CD1c-positive myeloid dendritic cell (primary cell): ENCODE measurements around the gene BPIFB1.

ENCODE experiments used
- DNase-seq: peaks from one replicate; pipeline ENCODE4 v3.0.0-alpha.2; 2016; ENCODE audit errors: extremely low spot score

The BPIFB1 gene

DNA sequence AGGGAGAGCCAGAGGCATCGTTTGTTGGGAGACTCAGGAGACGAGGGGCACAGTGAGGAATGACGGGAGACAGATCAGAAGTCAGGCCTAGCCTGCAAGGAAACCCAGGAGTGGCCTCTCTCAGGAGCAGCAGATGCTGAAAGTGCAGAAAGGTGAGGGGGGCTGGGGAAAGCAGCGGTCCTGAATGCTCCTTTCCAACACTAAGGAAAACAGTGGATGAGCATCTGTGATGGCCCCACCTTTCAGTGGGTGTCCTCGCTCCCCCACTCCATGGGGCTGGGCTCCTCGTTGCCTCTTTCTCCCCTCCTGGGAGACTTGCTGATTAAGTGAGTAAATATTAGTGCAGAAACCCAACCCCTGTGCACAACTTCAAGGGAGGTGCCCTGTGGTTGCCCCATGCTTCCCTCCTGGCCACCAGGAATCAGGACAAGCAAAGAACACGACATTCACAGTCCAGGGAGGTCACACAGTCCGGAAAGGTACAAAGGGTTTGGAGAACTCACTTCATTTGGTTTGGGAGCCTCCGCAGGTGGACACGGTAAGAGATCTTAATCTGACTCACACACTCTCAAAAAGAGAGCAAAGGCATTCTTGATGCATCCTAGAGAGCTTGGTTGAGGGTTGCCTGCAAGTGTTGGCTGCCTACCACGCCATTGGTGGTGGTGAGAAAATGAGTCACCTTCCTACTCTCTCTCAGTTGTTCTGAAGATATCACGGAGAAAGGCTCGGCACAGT lies 9.7 kb upstream of the BPIFB1 start:
- DNase-seq = no peak

DNA sequence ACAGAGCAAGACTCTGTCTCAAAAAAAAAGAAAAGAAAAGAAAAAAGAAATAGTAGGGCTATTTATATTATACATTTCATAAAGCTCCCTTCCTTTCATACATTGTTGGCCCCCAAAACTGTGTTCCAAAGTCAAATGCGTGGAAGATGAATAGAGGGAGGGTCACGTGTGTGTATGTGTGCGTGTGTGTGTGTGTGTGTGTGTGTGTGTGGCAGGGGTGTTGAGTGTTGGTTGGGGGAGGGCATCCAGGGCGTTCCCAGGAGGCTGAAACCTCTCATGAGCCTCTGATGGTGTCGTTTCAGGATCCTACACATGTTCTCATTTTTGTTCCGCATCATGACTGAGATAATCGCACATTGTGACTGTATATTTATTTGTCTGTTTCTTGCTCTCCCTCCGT lies 7.8 kb upstream of the BPIFB1 start:
- DNase-seq = no peak

DNA sequence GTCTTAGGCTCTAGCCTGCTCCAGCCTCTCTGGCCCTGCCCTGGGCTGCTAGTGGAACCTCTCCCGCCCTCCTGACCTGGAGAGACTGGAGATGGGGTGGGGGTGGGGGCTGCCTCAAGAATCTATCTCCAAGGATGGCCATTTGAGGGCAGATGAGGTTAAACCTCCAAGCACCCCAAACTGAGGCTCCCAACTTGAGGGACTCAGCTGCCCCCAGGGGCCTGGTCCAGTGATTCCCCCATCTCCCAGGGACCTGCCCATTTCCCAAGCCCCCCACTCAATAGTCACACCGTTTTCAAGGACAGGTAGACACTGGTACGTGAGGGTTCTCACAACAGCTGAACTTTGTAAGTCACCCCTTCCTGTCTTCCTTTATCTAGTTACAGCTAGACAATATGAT lies 7.1 kb upstream of the BPIFB1 start:
- DNase-seq = no peak

DNA sequence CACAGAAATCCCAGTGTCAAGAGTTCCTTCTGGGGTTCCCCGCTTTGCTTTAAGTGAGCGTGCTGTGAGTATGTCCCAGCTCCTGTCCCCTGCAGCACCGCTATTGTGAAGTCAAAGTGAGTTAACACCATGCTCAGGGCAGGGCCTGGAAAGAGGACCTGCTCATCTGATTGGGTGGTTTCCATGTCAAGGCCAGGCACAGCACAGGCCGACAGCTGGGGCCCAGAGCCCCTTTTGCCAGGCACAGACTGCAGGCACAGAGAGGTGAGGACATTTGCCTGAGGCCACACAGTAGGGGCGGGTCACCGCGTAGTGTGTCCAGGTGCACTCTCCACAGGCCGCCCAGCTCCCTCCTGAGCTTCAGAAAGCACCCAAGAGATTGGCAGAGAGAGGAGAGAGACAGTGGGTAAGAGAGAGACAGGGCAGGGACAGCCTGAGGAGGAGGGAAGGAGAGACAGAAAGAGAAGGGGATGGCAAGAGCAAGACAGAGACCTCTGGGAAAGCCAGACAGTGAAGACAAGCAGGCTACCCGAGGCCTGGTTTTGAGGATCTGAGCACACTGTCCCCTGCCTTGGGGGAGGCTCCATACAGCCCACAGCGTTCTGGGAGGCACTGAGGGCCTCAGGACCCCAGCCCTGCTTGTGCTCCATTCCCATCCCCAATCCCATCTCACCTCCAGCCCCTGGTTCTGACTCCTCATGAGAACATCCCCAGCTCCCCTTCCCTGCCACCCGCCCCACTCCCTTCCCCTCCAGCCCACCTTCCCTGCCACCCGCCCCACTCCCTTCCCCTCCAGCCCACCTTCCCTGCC lies 6.5 kb upstream of the BPIFB1 start:
- DNase-seq = no peak

DNA sequence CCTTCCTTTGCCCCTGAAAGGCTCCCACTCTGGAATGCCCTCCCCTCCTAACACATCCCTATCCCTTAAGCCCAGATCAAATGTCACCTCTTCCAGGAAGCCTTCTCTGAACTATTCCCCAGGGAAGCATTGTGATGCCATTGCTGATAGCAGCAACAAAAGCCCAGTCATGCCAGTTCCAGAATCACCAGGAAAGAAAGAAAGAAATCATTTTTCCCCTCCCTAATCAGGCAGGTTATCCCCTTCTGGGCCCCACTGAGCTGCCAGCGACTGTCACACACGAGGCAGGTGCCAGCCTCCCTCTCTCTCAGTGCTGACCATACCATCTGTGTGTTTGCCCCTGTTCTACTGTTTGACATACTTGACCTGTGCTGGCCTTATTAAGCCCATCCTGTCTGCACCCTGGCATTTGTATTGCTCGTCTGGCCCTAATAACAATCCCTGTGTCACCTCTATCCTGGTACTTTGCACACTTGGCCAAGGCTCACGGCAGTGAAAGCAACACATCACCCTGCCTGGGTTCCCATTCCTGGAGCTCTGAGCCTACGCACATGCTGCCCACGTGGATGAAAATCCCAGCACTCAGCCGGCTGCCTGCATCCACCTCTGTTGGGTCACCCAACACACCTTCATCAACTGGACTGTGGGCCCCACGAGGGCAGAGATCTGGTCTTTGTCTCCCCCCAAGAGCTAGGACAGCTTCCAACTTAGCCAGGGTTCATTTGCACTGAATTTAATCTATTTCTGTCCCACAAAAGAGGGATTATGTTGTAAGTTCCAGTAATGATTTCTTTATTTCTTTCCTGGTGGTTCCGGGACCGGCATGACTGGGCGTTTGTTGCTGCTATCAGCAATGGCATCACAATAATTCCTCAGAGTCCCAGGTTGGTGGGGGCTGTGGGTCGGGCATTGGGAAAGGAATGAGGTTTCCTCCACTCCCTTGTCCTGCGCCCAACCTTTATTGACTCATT lies 5.3 kb upstream of the BPIFB1 start:
- no peak for DNase-seq

DNA sequence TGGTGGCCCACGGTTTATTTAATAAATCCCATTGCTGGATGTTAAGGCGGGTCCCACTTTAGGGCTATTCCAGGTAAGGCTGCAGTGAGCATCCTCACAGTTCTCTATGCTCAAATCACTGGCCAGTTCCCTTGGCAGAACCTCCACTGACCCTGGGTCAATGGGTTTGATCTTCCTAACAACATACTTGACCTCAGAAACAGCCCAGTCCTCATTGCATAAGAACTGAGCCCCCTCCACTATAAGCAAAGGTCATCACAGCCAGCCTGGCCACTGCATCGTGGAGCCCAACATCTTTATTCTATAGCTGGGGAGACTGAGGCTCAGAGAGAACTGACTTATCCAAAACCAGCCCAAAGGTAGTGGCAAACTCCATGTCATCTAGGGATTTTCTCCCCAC lies 4.3 kb upstream of the BPIFB1 start:
- no peak for DNase-seq

DNA sequence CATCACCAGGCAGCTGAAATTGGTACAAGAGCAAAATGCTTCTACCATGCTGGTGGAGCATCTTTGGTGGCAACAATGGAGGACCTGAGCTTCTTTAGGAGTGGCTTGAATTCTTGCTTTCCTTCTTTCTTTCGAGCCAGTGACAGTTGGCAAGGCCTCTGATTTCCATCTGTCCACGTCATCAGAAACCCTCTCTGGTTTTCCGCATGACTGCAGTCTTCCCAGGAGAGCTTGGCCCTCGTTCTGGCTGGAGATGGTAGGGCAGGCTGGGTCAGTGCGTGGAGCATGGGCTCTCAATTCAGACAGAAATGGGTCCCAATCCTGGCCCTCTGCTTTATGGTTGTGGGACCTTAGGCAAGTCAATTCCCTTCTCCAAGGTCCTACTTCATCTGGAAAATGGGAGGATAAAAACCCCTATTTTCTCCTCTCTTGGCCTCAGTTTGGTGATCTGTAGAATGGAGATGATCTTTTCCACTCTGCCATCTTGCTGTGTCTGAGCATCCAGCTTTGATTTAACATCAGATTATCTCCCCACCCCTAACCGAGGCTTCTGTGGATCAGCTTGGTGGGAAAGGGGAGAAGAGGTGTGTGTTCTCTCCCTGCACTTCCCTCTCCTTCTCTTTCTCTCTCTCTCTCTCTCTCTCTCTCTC lies 3.6 kb upstream of the BPIFB1 start:
- DNase-seq = no peak

DNA sequence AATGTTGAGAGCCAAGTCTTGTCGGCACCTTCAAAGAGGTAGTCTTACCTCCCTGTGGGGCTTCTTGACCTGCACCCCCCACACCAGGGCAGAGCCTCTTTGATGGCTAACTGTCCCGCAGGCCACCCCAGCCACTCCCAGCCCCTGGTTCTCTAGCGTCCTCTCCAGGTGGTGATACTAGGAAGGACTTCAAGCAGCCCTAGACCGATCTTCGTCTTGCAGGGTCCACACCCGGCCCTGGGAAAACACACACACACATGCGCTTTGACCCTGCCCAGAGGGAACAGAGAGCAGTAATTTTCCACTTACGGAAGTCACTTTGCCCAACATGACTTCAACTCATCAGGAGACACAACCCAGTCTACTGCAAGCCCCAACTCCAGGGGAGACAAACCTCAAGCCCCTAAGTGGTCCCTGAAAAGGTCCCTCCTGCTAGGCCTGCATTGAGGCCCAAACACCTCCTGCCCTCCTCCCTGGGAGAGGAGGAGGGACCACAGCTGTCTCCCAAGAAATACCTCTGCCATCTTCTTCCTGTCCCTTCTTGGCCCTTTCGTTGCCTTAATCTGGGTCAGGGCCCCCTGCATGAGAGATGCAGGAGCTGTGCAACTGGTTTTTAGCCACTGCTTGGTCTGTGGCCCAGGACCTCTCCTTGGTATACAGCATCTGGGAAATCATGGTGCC lies 2.9 kb upstream of the BPIFB1 start:
- no peak for DNase-seq

DNA sequence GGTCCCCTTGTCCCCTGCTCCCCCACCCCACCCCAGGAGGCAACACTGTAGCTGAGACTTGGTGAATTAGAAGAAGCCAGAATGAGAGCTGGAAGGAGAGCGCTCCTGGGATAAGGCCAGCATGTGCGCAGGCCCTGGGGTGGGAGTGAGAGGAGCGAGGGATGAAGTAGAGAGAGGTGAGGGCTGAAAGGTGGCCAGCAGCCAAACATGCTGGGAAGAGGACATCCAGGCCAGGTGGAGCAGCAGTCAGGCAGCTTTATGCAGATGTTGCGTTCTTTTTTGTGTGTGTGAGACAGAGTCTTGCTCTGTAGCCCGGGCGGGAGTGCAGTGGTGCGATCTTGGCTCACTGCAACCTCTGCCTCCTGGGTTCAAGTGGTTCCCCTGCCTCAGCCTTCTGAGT lies 2.2 kb upstream of the BPIFB1 start:
- no peak for DNase-seq

DNA sequence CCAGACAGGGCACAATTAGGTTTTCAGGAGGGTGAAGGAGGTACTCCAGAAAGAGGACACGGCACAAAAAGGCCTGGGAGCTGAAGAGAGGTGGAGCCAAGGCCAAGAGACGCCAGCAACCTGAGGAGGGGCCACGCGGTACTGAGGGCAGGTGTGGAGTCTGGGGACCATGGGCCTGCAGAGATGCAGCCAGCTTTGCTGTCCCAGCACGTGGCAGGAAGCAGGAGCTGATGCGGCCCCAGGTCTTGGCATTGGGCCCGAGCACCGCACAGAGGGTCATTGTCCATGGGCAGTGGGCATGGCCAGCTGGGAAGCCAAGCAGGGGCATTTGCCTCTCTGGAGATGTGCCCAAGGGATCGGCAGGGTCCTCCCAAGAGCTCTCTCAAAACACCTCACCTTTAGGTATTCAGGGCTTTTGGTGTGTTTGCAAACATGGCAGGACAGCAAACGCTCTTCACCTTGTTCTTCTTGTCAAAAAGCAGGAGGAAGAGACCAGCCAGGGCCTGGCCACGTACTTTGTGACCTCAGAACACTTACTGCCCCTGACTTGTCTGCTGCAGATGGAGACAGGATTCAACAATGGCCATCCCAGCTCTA lies 1.4 kb upstream of the BPIFB1 start:
- no peak for DNase-seq

DNA sequence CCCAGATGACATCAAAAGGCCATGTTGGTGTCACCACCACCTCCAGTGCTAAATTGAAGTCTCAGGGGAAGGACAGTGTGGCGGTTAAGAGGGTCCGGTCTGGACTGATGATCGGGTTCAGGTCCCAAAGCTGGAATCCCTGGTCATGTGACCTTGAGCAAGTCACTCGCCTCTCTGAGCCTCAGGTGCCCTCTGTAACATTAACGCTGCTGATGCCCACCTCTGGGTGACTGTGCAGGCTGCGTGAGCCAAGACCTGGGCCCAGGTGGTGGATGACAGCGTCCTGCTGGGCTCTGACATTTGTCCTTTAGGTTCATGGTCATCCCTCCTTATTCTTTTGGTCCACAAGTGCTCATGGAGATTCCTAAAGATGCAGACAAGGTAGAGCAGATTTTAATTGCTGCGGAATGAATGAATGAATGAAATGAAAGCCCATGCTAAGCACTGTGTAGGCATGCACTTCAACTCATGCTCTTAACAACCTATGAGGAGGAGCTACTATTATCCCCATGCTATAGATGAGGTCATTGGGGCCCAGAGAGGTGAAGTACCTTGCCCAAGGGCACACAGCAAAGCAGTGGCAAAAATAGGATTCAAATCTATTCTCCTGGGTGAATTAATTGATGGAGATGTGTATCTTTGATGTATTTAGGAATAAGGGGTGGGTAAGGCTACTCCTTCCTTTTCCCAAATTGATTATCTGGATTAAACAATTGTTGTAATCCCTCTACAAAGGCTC lies 649 bp upstream of the BPIFB1 start:
- DNase-seq = no peak

DNA sequence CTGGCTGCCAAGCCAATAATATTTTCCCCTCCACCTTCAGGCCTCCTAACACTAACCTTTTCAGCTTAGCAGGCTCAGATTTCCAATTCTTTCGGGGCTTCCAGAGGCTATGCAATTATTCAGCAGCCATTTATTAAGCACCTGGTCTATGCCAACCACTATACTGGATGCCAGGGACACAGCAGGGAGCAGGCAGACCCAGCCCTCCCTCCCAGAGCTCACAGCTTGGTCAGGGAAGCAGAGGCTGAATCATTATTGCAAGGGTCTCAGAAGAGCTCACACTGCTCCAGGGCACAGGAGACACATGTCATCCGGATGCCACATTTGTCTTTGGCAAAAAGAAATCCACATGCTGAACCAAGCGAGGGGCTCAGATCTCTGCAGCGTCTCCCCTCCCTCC lies 1.3 kb downstream of the BPIFB1 start:
- DNase-seq = no peak

DNA sequence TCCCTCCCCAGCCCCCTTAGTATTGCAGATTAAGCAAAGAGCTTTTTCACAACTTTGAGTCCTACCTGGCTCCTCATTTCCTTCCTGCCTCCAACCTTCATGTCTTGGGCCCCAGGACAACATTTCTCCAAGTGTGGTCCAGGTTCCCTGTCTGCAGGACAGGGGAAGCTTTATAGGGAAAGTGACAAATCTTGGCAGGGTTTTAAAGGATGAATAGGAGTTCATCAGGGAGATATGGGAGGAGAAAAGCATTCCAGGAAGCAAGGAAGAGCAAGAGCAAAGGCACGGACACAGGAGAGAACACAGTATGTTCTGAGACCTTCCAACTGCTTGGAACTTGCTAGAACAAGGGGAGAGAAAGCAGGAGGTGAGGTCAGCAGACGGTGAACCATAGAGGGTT lies 1.9 kb downstream of the BPIFB1 start:
- DNase-seq = no peak

DNA sequence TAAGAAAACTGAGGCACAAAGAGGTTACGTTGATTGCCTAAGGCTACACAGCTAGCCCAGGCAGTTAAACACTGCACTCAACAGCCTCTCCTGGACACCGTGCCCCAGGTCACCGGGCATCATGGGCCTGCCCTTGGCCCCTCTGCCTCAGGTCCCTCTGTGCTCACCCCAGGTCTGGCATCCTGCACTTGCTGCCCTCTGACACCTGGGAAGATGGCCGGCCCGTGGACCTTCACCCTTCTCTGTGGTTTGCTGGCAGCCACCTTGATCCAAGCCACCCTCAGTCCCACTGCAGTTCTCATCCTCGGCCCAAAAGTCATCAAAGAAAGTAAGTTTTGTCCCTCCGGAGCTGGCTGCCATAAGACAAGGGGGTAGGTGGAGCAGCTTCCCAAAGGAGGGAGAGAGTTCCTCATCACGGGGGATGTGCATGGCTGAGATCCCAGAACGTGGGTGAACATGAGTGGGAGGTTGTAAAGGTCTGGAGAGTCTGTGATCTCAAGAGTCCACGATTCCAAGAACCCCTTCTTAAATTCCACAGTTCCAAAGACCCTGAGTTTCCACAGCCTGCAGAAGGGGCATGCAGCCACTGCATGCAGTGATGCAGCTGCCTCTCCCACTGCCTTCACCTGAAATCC lies 3.0 kb downstream of the BPIFB1 start:
- DNase-seq = no peak

DNA sequence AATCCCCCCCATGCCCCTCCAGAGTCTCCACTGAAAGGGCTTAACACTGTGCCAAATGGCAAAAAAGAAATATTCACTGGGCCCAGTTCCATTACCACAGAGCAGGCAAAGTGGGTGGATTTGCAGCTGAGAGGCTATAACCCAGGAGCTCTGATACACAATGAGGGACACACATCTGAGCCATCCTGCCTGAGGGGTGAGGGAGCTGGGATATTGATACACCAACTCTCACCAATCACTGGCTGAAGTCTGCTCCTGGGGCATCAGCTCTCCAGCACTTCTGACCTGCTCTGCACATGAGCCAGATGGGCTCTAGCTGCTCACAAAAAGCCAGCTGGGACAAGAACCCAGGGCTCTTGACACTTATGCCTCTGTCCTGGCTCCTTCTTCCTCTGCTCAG lies 4.9 kb downstream of the BPIFB1 start:
- DNase-seq = no peak

DNA sequence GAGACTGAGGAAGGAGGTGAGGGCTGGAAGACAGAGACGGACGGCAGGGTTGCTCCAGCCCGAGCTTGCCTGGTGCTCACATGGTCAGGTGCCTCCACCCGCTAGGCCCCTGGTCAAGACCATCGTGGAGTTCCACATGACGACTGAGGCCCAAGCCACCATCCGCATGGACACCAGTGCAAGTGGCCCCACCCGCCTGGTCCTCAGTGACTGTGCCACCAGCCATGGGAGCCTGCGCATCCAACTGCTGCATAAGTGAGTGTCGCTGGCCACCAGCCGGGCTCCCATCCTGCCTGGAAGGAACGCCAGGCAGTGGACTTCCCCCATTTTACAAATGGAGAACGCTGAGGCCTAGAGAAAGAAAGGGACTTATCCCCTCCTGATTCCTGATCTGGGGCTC lies 7.8 kb downstream of the BPIFB1 start:
- DNase-seq = no peak

DNA sequence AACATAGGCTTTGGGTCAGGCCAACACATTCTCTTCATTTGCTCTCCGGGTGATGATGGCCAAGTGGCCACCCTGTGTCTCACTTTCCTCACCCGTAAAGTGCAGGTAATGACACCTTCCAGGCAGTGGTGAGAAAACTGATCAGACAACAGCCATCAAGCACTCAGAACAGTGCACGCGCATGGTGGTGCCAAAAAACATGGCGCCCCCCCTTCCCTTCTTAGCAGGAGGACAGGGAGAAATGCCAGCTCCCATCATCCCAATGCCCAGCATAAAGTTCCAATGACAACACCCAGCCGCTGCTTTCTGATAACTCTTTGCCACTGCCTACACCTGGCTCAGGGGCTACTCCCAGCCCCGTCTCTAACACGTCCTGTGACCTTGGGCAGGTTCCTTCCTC lies 8.4 kb downstream of the BPIFB1 start:
- DNase-seq = no peak

DNA sequence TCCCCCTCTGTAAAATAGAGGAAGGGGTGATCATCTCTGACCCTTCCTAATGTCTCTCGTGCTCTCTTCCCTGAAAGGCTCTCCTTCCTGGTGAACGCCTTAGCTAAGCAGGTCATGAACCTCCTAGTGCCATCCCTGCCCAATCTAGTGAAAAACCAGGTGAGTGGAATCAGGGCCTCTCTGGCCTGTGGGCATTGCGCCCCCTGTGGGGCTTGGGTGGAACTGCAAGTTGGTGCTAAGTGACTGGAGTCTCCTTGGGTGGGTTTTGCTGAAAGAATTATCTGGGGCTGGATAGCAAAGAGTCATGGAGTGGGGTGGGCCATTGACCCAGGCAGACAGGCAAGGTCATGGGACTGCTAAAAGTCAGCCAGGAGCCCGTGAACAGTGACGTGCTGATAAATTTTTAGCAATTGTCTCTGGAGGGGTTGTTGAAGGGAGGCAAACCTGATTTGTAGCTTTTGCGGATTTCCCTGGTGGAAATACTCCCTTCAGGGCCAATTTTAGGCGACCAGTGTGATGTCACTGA lies 8.9 kb downstream of the BPIFB1 start:
- DNase-seq = peak; percentile 68

DNA sequence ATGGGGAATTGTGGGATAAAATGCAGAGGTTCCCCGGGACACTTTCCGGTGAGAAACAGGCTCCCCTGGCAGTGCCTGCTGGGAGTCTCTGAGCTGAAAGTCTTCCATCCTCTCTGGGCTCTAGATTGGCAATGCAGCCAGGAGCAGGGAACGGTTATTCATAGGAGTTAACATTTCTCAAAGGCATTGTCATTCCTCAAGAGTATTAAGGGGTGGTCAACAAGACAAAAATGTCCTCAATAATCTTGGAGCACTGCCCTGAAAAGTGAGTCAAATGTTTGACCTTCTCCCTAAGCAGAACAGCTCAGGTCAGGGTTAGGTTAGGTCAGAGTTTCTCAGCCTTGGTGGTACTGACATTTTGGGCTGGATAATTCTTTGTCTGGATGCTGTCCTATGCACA lies 13.2 kb downstream of the BPIFB1 start:
- no peak for DNase-seq
